GM18858 (cell line): ENCODE data around the gene THSD1.
A peak's percentile ranks its signal among the peaks of the same experiment; 100 is the strongest.

Source experiments
- ATAC-seq: cut with Tn5 transposase; IDR thresholded peaks from one replicate; pipeline ENCODE4 v1.9.1; 2021; ENCODE audit not compliant: unreplicated experiment

The THSD1 gene, protein sequence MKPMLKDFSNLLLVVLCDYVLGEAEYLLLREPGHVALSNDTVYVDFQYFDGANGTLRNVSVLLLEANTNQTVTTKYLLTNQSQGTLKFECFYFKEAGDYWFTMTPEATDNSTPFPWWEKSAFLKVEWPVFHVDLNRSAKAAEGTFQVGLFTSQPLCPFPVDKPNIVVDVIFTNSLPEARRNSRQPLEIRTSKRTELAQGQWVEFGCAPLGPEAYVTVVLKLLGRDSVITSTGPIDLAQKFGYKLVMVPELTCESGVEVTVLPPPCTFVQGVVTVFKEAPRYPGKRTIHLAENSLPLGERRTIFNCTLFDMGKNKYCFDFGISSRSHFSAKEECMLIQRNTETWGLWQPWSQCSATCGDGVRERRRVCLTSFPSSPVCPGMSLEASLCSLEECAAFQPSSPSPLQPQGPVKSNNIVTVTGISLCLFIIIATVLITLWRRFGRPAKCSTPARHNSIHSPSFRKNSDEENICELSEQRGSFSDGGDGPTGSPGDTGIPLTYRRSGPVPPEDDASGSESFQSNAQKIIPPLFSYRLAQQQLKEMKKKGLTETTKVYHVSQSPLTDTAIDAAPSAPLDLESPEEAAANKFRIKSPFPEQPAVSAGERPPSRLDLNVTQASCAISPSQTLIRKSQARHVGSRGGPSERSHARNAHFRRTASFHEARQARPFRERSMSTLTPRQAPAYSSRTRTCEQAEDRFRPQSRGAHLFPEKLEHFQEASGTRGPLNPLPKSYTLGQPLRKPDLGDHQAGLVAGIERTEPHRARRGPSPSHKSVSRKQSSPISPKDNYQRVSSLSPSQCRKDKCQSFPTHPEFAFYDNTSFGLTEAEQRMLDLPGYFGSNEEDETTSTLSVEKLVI

DNA sequence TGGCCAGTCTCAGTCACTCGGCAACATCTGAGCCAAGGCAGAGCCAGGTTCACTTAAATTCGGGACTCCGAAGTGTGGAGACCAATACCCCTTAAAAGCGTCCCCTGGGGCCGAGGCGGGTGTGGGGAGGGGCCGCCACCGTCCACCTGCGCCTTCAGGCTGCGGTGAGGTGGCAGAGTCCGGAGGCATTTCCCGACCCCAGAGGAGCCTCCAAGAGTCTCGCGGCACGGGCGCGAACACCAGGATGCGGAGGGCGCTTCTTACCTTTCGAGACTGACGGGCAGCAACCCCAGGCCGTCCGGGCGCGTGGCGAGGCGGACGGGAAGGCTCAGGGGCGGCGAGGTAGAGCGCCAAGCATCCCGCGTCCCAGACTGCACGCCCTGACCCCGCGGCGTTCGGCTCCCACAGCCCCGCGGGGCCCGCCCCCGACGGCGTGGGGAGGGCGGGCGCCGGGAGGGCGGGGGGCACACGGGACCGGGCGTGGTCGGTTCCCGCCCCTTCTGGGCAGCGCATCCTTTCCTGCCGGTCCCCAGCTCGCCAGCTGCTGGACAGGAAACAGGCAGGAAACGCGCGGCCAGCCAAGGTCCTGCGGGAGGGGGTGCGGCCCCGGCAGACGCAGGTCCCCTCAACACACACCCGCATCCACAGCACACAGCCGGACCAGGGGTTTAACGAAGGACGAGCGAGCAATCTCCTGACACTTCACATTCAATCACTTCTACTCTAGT, at the start of gene THSD1:
THSD1 (minus strand) TSS at position 406 of the 728 bp plus-strand sequence. CDS start 3,572 bp downstream, outside the sequence.
- ATAC-seq: no peak

DNA sequence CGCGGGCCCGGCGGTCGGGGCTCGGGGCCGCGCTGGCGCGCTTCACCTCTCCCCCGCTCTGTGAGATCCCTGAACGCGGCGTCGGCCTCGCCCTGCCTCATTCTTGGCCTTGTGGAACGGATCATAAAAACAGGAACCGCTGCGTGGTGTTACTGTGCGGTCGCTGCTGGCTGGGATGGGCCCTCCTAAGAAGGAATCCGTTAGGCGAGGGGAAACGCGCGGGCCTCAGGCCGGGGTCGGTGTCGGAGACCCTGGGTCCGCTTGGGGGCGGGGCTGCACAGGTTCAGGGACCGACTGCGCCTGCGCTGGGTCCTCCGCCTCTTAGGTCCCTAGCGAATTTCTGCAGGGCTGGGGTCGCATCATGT, 49.7 kb upstream of the THSD1 start:
- ATAC-seq: peak; percentile 18

DNA sequence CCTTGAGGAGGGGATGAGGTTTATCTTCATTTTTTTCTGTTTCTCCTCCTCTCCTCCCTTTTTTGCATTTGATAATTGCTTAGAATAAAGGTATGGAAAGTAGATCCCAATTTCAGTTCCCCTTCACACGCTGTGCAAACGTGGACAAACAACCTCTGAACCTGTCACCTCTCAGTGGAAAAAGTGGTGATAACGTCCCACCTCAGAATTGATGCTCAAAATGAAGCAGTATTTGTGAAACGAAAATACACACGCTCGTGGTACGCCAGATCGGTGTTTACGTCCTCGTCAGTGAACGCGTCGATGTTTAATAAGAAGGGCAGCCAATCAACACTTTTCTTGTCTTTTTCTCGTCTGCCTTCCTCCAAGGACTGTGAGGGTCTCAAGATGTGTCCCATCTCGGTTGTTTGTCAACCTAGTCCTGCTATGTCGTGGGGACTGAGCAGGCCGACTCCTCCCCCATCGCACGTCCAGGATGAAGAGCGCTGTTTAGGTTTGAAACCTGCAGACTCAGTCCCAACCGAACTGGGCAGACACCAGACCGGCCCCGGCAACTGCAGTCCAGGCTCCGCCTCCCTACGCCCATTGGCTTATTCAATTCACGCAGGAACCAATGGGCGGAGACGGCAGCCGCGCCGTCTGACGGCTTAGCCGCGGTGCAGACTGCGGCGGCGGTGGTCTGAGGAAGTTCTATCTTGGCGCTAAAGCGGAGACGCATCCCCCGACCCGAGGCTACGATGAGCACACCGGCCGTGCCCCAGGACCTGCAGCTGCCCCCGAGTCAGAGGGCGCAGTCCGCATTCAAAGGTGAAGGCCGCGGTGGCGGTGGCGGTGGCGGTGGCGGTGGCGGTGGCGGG, 49.1 kb upstream of the THSD1 start, which contains the start of gene CKAP2:
CKAP2 (plus strand) TSS at position 659 of the 857 bp plus-strand sequence; CDS start at position 738, 79 bp downstream.
- peak; percentile 63 for ATAC-seq

DNA sequence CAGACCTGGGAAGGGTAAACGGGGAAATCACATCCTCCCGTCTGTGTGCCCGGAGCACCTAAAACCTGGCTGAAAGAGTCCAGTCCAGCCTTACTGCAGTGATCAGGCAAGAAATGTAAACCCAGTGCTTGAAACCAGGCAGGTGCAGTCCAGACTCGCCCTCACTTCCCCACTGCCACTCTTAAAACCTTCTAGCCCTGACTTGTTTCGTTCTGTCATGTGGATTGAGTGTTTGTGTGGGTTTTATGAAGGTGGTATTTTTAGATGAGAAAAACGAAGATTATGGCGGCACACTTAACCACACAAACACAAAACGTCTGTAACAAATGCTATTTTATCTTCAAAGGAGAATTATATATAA, 48.5 kb upstream of the THSD1 start:
- peak; percentile 23 for ATAC-seq

DNA sequence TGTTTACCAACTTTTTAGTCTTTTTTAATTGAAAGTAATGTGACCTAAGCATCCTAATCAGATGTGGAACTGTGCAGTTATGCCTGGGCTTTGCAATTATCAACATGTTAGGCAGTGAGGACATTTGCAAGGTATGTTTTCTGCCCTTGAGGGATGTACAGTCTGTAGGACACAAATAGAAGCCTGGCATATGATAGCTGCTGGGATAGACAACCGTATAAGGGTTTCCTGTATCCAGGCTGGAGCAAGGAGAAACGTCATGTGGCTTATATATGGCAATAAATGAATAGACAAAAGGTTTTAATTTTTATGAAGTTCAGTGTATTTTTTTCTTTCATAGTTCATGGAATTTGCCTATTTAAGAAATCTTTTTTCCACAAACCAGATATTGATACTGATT, 46.5 kb upstream of the THSD1 start:
- ATAC-seq: no peak

DNA sequence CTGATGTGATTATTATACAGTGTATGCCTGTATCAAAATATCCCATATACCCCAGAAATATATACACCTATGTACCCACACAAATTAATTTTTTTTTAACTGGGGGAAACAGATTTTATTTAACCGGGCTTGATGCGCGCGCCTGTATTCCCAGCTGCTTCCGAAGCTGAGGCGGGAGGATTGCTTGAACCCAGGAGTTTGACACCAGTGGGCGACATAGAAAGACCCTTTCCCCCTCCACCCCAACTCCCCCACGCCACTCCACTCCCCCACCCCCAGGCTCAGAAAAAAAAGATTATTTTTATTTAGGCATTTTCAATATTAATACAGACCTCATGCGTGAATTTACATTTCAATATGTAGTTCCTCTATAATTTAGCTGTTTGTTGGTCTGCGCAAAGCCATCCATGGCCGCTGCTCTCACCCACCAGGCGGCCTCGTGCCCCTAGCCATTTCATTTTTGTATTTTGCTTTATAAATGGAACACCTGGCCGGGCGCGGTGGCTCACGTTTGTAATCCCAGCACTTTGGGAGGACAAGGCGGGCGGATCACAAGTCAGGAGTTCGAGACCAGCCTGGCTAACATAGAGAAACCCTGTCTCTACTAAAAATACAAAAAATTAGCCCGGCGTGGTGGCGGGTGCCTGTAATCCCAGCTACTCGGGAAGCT, 45.3 kb upstream of the THSD1 start:
- no peak for ATAC-seq

DNA sequence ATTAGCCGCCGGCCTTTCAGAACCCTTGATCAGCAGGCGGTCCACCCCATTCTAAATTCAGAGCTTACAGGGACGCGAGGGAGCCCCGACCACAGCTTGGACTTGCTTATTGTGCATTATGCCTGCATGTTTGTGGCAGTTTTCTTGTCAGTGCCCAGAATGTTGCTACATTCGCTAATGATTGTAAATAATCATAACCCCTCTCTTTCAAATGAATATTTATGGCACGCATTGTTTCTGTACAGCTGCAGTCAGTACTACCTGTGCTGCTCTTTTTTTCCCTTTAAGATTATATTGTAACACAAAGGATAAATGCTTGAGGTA, 44.8 kb upstream of the THSD1 start:
- no peak for ATAC-seq

DNA sequence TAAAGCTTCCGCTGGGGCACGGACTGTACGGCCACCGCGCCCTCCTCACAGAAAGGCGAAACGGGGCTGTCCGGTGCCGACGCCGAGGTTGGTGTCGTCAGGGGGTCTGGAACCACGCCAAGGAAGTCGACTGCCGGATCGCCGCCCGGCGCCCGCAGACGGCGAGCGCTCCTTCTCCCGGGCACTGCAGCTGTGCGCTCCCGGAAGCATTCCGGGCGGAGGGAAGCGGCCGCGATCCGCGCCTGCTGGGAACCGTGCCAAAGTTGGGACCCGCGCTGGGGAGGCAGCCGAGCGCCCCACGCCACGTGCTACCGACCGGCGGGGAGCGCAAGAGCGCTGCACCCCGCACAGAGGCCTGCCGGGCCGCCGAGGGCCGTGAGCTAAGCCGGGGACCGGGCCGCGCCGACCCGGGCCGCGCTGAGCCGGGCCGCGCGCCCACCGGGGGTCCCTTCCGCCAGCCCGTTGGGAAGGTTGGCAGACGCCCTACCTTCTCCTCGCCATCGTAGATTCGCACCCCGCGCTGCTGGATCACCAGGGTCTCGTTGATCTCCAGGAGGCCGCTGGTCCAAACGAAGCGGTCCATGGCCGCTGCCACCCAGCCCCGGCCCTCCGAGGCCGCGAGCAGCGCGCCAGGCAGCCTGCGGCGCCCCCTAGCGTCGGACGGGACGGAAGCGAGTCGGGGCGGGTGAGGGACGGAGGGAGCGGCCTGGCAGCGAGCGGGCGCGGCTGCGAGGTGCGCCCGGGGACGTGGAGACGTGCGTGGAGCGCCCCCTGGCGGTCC, 44.2 kb upstream of the THSD1 start, which contains the start of gene VPS36:
VPS36 (minus strand) TSS at position 623 of the 781 bp plus-strand sequence; CDS start at position 583, 40 bp downstream.
- ATAC-seq: peak; percentile 56

DNA sequence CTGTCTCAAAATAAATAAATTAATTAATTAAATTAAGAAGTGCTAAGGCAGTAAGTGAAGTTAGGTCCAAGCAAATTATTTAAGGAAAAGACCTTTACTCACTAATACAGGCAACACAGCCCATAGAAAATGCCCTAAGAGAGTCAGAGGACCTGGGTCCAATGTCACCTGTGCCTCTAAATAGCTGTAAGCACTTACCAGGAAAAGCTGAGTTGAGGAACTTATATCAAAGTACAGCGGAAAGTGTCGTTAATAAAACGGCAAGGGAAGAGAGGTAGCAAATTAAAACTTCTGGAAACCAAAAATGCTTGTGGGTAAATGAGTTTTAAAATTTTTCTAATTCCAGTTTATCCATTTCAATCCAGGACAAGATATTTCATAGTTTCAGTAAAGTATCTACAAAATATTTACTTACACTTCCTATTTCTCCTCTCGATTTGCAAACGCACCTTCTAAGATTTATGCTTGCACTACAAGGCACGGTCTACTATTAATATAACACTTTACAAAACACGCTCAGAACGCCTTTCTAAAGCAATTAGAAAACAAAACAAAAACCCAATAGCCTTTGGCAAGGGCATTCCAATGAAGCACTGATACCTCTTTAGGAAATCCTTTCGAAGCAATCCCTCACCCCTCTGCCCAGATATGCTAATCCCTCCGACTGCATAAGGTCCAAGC, 43.5 kb upstream of the THSD1 start:
- no peak for ATAC-seq

DNA sequence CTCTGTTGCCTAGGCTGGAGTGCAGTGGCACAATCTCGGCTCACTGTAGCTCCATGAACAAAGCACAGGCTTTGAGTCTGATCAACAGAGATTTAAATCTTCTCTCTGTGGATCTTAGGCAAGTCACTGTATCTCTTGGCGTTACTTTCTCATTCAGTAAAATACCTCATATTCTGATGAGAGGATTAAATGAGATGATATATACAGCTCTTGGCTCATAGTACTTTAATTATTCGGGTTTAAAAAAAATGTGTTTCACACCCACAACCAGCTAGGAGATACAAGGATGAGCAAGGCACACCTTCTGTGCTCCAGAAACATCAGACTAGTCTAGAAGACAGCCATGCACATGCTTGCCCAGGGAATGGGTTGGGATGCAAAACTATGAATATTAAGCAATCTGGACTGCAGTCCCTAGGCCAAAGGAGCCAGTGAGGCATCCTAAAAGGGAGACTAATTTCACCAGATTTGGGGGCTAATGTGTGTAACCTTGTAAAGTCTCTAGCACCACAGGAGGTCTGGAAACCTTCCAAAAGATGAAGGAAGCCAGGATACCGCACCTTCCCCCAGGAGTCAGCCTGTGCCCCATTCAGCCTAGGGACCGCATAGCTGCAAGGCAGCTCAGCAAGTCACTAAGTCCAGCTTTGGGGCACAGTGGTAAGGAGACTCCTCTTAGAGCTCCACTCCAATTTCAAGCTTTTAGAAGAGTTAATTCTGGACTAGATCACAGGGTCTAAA, 42.0 kb upstream of the THSD1 start:
- no peak for ATAC-seq

DNA sequence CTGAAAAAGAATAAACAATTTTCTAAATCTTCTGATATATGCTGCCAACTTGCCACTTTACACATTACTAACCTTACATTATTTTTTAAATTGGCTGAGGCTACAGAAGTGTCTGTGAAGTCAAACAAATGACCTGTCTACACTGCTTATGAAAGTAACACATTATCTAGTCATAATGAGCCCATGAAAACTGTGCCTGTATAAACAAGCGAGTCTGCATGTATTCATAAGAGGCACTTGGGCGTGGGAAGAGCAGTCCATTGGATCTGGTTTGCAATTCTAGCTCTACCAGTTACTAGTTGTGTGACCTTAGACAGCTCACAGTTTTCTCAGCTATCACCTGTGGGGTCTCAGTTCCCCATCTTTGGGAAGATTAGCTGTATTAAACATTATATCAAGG, 41.4 kb upstream of the THSD1 start:
- no peak for ATAC-seq

DNA sequence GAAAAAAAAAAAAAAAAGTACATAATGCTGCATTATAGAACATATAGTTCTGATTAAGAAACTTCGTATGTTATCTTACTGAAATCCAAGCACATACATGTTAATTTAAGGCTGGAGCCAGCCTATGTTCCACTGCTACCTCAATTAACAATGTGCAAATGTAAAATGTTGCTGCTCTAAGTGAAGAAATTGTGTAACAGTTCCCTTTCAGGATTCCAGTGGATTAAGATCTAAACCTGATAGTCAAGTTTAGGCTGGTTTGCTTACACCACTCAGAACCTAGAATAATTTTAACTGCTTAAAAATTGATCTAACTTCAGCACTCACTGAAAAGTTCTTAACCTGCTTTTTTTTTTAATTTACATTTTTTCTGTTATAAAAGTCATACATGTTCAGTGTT, 40.3 kb upstream of the THSD1 start:
- ATAC-seq: no peak

DNA sequence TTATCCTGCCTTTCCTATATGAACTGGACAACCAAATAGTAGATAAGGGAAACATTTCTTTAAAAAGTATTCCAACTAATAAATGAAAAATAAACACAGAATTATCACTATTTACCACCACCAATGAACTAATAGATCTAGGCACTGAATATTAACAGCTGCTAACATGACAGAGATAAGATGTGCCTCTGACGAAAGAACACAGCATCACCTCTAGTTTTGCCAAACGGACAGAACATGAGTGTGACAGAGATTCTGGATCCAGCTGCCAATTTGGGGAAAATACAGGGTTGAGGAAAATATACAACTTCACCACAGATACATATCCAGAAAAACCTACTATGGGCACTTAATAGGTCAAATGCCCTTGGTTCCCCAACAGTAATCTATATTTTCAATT, 26.5 kb upstream of the THSD1 start:
- ATAC-seq: no peak

DNA sequence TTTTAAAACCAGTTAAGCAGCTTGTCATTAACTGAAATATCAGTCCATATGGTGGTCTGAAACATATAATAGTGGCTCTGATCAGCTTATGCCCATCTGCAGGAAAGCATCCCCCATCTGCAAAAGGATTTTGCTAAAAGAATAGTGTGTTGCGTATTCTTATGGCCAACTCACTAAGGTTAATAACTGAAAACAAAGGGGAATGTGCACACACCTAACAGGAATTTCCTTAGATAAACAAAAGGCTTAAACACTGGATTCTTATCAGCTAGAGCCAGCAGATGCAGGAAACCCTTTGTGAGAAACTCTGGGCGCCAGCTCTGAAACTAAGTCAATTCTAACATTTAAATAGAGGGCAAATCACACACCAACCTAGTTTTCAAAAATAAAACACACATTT, 22.3 kb upstream of the THSD1 start:
- no peak for ATAC-seq

DNA sequence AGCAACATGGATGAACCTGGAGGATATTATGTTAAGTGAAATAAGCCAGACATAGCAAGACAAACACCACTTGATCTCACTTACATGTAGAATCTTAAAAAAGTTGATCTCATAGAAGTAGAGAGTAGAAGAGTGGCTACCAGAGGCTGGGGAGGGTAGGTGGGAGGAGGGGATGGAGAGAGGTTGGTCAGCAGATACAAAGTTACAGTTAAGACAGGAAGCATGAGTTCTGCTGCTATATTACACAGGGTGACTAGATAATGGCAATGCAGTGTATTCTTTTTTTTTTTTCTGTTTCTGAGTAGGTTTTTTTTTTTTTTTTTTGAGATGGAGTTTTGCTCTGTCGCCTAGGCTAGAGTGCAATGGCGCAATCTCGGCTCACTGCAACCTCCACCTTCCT, 15.2 kb upstream of the THSD1 start:
- no peak for ATAC-seq

DNA sequence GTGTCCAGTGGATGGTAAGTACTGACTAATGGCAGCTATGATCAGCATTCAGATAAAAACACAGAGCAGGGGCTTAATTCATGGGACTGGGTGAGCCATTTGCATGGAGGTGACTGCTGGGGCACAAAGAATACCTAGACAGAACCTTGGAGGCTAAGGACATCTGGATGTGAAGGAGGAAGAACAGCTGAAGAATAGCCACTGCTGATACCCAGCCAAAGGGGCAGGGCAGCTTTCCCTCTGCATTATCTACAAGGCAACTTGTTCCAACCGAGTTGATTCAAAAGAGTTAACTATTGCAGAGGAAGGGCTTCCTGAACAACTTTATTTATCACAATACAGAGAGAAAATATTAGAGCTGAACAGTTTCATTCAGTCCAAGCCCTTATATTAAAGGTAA, 13.1 kb upstream of the THSD1 start:
- no peak for ATAC-seq

DNA sequence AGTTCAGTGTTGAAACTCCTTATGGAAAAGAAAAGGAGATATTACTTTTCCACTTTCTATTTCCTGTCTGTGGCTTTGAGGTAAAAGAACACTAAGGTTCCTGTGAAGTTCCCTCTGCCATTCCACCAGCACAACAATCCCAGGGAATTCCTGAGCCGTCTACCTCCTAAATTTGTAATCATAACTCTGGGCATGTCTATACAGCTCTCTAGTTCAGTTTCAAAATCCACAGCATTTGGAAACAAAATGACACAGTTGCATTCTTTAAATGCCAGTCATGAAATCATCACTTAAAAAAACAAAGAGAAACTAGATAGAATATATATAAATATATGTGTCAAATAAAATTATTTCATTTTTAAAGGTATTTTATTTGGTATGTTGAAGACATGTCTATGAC, 9.0 kb upstream of the THSD1 start:
- no peak for ATAC-seq

DNA sequence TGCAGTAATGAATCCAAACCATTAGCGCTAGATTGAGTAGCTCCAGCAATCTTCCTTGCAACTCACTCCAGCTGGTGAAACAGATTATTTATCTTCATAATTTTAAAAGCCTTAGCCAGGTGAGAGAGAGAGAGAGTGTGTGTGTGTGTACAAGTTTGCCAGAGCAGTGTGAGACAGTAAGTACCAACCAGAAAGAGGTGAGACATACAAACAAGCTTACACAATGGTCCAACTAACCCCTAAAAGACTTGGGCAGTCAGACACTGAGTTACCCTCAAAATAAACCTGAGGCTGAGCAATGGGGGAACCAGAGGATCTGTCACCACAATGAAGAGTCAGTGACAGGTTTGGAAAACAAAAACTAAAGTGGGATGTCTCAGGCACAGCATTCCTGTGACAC, 8.1 kb upstream of the THSD1 start:
- ATAC-seq: no peak
